HepG2 (cell line): ENCODE measurements around the gene ERFL. TPM values are rescaled to one million over a fixed set of nuclear protein-coding genes. Genes with fewer than 3 reads are reported as not detected.

Experiments
- ATAC-seq: fragments of 200-7000 bp; cut with Tn5 transposase; 3 replicates; pipeline ENCODE4 v1.9.1; 2020; ENCODE audit warnings: mild to moderate bottlenecking, moderate library complexity
- BruUV-seq: library from RNA; stranded (reverse); fragments of 400-500 nt; replicated peaks from 2 replicates; lab custom pipeline; 2021; lab: Mats Ljungman, UMichigan
- CTCF ChIA-PET: fragments of 300-600 bp; formaldehyde crosslinking; extraction: SDS; loops from one replicate; lab custom pipeline; 2021; ENCODE audit warnings: low total read pairs, inconsistent platforms, low intra/inter-chr PET ratio; lab: Yijun Ruan, JAX
- POLR2A ChIA-PET: fragments of 350-600 bp; sonication (Branson Sonifier 250); formaldehyde crosslinking; loops from one replicate; lab custom pipeline; 2020; ENCODE audit warnings: antibody characterized with exemption, inconsistent platforms; lab: Yijun Ruan, JAX
- DNase-seq: peaks from one replicate; pipeline ENCODE4 v3.0.0-alpha.2; 2015; ENCODE audit warnings: low spot score
- FAIRE-seq: peaks from 3 replicates; lab custom pipeline; 2011; peaks lifted over from hg19 to GRCh38; lab: Jason Lieb, UNC
- H2AFZ ChIP-seq: one replicate; pipeline ENCODE4 v1.6.1; 2011; ENCODE audit warnings: low read length, inconsistent platforms
- H3K27ac ChIP-seq: fragments of 300-600 bp; 3 replicates; pipeline ENCODE4 v1.8.0; 2011; ENCODE audit warnings: mixed run types, mild to moderate bottlenecking, mixed read lengths, low read length, inconsistent platforms; ENCODE audit not compliant: insufficient read depth; ENCODE audit errors: extremely low read length
- H3K27me3 ChIP-seq, 2 experiments: fragments of 200-600 bp in 1 of 2; 2 replicates in 1 of 2; 3 replicates in 1 of 2; pipeline versions ENCODE4 v1.6.0 to v1.8.0; 2011; ENCODE audit warnings: low read length in 2 of 2, mild to moderate bottlenecking in 2 of 2, moderate library complexity in 2 of 2, inconsistent platforms in 1 of 2; ENCODE audit not compliant: insufficient read depth in 2 of 2, control insufficient read depth in 1 of 2
- H3K36me3 ChIP-seq, 2 experiments: fragments of 200-600 bp in 1 of 2; replicated peaks in 1 of 2; 2 replicates in 1 of 2; 3 replicates in 1 of 2; pipeline versions ENCODE4 v1.5.1 to v1.8.0; 2011; ENCODE audit warnings: low read length in 2 of 2, inconsistent platforms in 1 of 2; ENCODE audit not compliant: insufficient read depth in 2 of 2, control insufficient read depth in 1 of 2
- H3K4me1 ChIP-seq: 2 replicates; pipeline ENCODE4 v1.5.1; 2012; ENCODE audit warnings: low read length, inconsistent platforms; ENCODE audit not compliant: insufficient read depth
- H3K4me2 ChIP-seq: 2 replicates; pipeline ENCODE4 v1.6.0; 2011; ENCODE audit warnings: low read depth, low read length, inconsistent platforms
- H3K4me3 ChIP-seq, 3 experiments: fragments of 200-600 bp in 1 of 3; sonication (generic), shearing (Covaris generic) in 1 of 3; replicated peaks in 1 of 3; 2 replicates each; pipeline ENCODE4 v1.5.1; 2011 to 2016; ENCODE audit warnings: low read length in 3 of 3, inconsistent platforms in 2 of 3, low read depth in 2 of 3, mild to moderate bottlenecking in 2 of 3, control low read depth in 1 of 3, mixed read lengths in 1 of 3; ENCODE audit not compliant: insufficient read depth in 1 of 3
- H3K79me2 ChIP-seq: one replicate; pipeline ENCODE4 v1.6.1; 2011; ENCODE audit warnings: low read length, inconsistent platforms; ENCODE audit not compliant: insufficient read depth
- H3K9ac ChIP-seq: 2 replicates; pipeline ENCODE4 v1.6.0; 2011; ENCODE audit warnings: mild to moderate bottlenecking, low read depth, low read length, inconsistent platforms; ENCODE audit not compliant: insufficient read depth
- H3K9me3 ChIP-seq: 2 replicates; pipeline ENCODE4 v1.5.1; 2012; ENCODE audit warnings: mild to moderate bottlenecking, low read length
- H4K20me1 ChIP-seq: 2 replicates; pipeline ENCODE4 v1.6.0; 2011; ENCODE audit warnings: inconsistent platforms, mild to moderate bottlenecking, low read length, moderate library complexity; ENCODE audit not compliant: insufficient read depth
- HES4 ChIP-seq: sonication (generic); formaldehyde crosslinking; IDR thresholded peaks from 2 replicates; pipeline ENCODE4 v1.9.0; 2021; ENCODE audit warnings: mild to moderate bottlenecking, missing genetic modification reagents, borderline replicate concordance
- KDM5A ChIP-seq: fragments of 200-600 bp; sonication (generic); IDR thresholded peaks from 2 replicates; pipeline ENCODE4 v1.7.0; 2018; ENCODE audit warnings: antibody characterized with exemption, mild to moderate bottlenecking, low read length, borderline replicate concordance
- LCORL ChIP-seq, 2 experiments: fragments of 450-650 bp in 1 of 2; sonication (generic) in 1 of 2; formaldehyde crosslinking in 1 of 2; IDR thresholded peaks; 2 replicates each; pipeline versions ENCODE4 v1.5.0 to v1.6.1; 2017 to 2020; ENCODE audit warnings: antibody characterized with exemption in 1 of 2, missing genetic modification reagents in 1 of 2
- MYPOP ChIP-seq: sonication (generic); formaldehyde crosslinking; IDR thresholded peaks from 2 replicates; pipeline ENCODE4 v1.8.1; 2023; ENCODE audit warnings: mild to moderate bottlenecking, moderate library complexity, missing genetic modification reagents
- PRDM10 ChIP-seq: sonication (generic); formaldehyde crosslinking; IDR thresholded peaks from 2 replicates; pipeline ENCODE4 v1.4.0; 2020; ENCODE audit warnings: low read depth, missing genetic modification reagents
- RXRB ChIP-seq: IDR thresholded peaks from 2 replicates; pipeline ENCODE4 v1.6.1; 2016; ENCODE audit warnings: borderline replicate concordance, missing genetic modification reagents, missing compliant biosample characterization
- ZFP1 ChIP-seq: IDR thresholded peaks from 2 replicates; pipeline ENCODE4 v1.6.1; 2016
- ZNF350 ChIP-seq: sonication (generic); formaldehyde crosslinking; IDR thresholded peaks from 2 replicates; pipeline ENCODE4 v1.4.0; 2020; ENCODE audit warnings: mild to moderate bottlenecking, low read depth, missing genetic modification reagents, borderline replicate concordance
- ZNF772 ChIP-seq: sonication (generic); formaldehyde crosslinking; IDR thresholded peaks from 2 replicates; pipeline ENCODE4 v1.5.0; 2020; ENCODE audit warnings: mild to moderate bottlenecking, missing genetic modification reagents
- WGBS: methylation state at CpG from one replicate; pipeline ENCODE4 v1.1.6; 2017; ENCODE audit warnings: low lambda C conversion rate; 5-methylcytosine and 5-hydroxymethylcytosine counted together
- in situ Hi-C: cut with HindIII; loops from 2 replicates; pipeline ENCODE4 v1.10.0; 2017; ENCODE audit warnings: low pct_unique_long_range_greater_than_20kb; ENCODE audit not compliant: extremely low pct_ligation_motif_present
- intact Hi-C: fragments of 100-400 bp; cut with micrococcal nuclease; formaldehyde crosslinking; loops from one replicate; pipeline ENCODE4 v1.10.0; 2022; ENCODE audit not compliant: unreplicated experiment
- polyA plus RNA-seq, 8 experiments: library from polyadenylated mRNA; depleted of rRNA in 3 of 8; stranded (reverse) in 7 of 8; unstranded in 1 of 8; fragments of >200 nt; fragmentation: Illumina TruSeq in 4 of 8; extraction: Trizol in 4 of 8; gene quantifications; 2 replicates each; pipeline versions ENCODE4 v1.2.1 to v1.2.3, GENCODE V29; 2011 to 2016; ENCODE audit warnings: low read depth in 4 of 8, missing spikeins in 1 of 8, mixed read lengths in 1 of 8; ENCODE audit not compliant: insufficient read depth in 1 of 8
- total RNA-seq, 5 experiments: library from RNA; depleted of rRNA; stranded (reverse); fragments of >200 nt; fragmentation: Illumina TruSeq; extraction: Trizol; gene quantifications; 2 replicates each; pipeline ENCODE4 v1.2.3, GENCODE V29; 2016; ENCODE audit warnings: low read depth in 1 of 5
- TF ChIP-seq, protein P1 (sequence below): sonication (generic); formaldehyde crosslinking; IDR thresholded peaks from 2 replicates; pipeline ENCODE4 v1.9.0; 2021; ENCODE audit warnings: mild to moderate bottlenecking, missing genetic modification reagents

Gene ERFL
- total and polyA plus RNA-seq, 2 of the 13 experiments (the other 11 are each of a cell fraction or from before 2014, with no cell fraction given): not detected

DNA sequence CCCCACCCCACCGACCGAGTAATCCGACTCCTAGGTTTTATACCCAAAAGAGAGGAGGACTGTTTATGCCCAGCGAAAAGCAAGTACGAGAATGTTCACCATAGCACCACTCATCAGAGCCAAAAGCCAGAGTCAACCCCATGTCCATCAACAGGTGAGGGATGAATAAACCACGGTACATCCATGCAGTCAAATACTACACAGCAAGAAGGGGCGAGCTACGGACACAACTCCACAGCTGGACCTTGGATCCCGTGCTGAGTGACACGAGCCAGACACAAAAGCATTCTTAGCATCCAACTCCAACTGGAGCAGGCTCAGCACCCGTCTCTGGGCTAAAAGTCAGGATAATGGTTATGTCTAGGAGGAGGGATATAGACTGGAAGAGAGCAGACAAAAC lies 43.1 kb upstream of the ERFL start (continued):
- TF ChIP-seq, protein P1, sequence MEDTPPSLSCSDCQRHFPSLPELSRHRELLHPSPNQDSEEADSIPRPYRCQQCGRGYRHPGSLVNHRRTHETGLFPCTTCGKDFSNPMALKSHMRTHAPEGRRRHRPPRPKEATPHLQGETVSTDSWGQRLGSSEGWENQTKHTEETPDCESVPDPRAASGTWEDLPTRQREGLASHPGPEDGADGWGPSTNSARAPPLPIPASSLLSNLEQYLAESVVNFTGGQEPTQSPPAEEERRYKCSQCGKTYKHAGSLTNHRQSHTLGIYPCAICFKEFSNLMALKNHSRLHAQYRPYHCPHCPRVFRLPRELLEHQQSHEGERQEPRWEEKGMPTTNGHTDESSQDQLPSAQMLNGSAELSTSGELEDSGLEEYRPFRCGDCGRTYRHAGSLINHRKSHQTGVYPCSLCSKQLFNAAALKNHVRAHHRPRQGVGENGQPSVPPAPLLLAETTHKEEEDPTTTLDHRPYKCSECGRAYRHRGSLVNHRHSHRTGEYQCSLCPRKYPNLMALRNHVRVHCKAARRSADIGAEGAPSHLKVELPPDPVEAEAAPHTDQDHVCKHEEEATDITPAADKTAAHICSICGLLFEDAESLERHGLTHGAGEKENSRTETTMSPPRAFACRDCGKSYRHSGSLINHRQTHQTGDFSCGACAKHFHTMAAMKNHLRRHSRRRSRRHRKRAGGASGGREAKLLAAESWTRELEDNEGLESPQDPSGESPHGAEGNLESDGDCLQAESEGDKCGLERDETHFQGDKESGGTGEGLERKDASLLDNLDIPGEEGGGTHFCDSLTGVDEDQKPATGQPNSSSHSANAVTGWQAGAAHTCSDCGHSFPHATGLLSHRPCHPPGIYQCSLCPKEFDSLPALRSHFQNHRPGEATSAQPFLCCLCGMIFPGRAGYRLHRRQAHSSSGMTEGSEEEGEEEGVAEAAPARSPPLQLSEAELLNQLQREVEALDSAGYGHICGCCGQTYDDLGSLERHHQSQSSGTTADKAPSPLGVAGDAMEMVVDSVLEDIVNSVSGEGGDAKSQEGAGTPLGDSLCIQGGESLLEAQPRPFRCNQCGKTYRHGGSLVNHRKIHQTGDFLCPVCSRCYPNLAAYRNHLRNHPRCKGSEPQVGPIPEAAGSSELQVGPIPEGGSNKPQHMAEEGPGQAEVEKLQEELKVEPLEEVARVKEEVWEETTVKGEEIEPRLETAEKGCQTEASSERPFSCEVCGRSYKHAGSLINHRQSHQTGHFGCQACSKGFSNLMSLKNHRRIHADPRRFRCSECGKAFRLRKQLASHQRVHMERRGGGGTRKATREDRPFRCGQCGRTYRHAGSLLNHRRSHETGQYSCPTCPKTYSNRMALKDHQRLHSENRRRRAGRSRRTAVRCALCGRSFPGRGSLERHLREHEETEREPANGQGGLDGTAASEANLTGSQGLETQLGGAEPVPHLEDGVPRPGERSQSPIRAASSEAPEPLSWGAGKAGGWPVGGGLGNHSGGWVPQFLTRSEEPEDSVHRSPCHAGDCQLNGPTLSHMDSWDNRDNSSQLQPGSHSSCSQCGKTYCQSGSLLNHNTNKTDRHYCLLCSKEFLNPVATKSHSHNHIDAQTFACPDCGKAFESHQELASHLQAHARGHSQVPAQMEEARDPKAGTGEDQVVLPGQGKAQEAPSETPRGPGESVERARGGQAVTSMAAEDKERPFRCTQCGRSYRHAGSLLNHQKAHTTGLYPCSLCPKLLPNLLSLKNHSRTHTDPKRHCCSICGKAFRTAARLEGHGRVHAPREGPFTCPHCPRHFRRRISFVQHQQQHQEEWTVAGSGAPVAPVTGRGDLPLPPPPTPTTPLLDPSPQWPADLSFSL (CRISPR knock-in tag): no peak
- TF ChIP-seq LCORL (IDR thresholded peaks at IDR 0.05) (no peak), LCORL (CRISPR knock-in tag; IDR thresholded peaks at IDR 0.05) (no peak)
- TF ChIP-seq, all 625 proteins: peak for 0

DNA sequence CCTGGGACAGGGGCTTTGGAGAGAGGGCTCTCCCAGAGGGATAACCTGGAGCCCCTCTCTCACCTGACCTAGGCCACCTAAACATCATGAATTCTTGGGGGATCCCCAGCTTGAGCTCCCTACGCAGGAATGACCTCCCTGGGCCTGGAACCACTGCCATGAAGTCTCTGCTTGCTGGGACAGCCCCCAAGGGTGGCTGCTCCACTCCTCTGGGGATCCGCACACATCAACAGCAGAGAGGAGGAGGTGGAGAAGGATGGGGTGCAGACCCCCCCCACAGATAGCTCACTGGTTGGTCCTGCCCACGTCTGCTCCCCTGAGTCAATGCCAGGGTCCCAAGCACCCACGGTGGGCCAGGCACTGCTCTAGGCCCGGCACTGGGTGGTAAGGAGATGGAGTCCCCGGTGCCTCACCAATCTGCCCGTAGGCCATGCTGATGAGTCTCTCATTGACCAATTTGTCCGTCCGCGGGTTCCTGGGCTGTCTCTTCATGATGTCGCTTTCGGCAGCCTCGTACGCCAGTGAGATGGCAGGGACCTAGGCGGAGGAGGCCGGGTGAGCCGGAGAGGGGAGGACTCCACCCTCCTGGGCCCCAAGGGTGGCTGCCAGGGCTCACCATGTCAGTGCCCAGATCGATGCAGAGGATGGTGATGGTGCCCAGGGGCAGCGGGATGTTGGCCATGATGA lies 41.7 kb upstream of the ERFL start:
- intact Hi-C loops: no loop called here
- Histone ChIP-seq H3K9ac (no peak overlapping the region), H3K36me3 (no peaks in the 10 kb centered on the region), H3K27ac (no peak overlapping the region), H4K20me1 (no peaks in the 10 kb centered on the region), H3K4me2 (no peak overlapping the region), H3K4me3 (no peak overlapping the region), H3K9me3 (no peaks in the 10 kb centered on the region), H2AFZ (no peak overlapping the region), H3K79me2 (no peaks in the 10 kb centered on the region), H3K4me1 (no peaks in the 10 kb centered on the region), H3K27me3 (peaks cover 12 to 55% of the 10 kb centered on the region in 2 experiments; a peak in 4 of 5 replicates)
- WGBS: 36% methylated on average over 7 of the region's 19 CpGs
- no peak for FAIRE-seq
- no TSS peak for BruUV-seq
- no peak for ATAC-seq
- CTCF ChIA-PET: no interaction called here
- DNase-seq: no peak
- in situ Hi-C loops: no loop called here
- POLR2A ChIA-PET: no interaction called here
- TF ChIP-seq ZFP1: no peak
- no peak for TF ChIP-seq MYPOP
- TF ChIP-seq PRDM10 (CRISPR knock-in tag): no peak
- TF ChIP-seq HES4: no peak
- no peak for TF ChIP-seq RXRB (CRISPR knock-in tag)
- no peak for TF ChIP-seq ZNF350 (CRISPR knock-in tag)
- TF ChIP-seq KDM5A: no peak
- no peak for TF ChIP-seq ZNF772 (CRISPR knock-in tag)
